IMR-90 (cell line): Measurements from ENCODE around the gene CDHR4. TPM values are rescaled to one million over a fixed set of nuclear protein-coding genes. Genes with fewer than 3 reads are reported as not detected.

Source experiments
- ATAC-seq: fragments of 200-7000 bp; cut with Tn5 transposase; 2 replicates; pipeline ENCODE4 v1.9.1; 2020; ENCODE audit warnings: low read depth, mild to moderate bottlenecking, moderate library complexity
- BruUV-seq: library from RNA; stranded (reverse); fragments of 400-500 nt; replicated peaks from 2 replicates; lab custom pipeline; 2021; lab: Mats Ljungman, UMichigan
- CTCF ChIA-PET: fragments of 300-600 bp; formaldehyde crosslinking; extraction: SDS; loops from one replicate; lab custom pipeline; 2021; ENCODE audit warnings: antibody characterized with exemption; lab: Yijun Ruan, JAX
- POLR2A ChIA-PET: fragments of 300-600 bp; sonication (Branson Sonifier 250); formaldehyde crosslinking; loops from one replicate; lab custom pipeline; 2022; ENCODE audit warnings: antibody characterized with exemption; ENCODE audit not compliant: unreplicated experiment; lab: Charles Lee
- DNase-seq: peaks from one replicate; pipeline ENCODE4 v3.0.0; 2013
- H2AFZ ChIP-seq: replicated peaks from 2 replicates; pipeline ENCODE3; 2013; ENCODE audit warnings: low read length, mild to moderate bottlenecking; ENCODE audit not compliant: poor library complexity
- H2AK5ac ChIP-seq: 2 replicates; pipeline ENCODE4 v1.6.1; 2013; ENCODE audit warnings: low read depth, low read length, inconsistent platforms
- H2AK9ac ChIP-seq: replicated peaks from 2 replicates; pipeline ENCODE3; 2013; ENCODE audit warnings: mild to moderate bottlenecking, low read depth, low read length, moderate library complexity; ENCODE audit not compliant: poor library complexity
- H2BK120ac ChIP-seq: 2 replicates; pipeline ENCODE4 v1.6.1; 2013; ENCODE audit warnings: low read depth, low read length, inconsistent platforms
- H2BK15ac ChIP-seq: 3 replicates; pipeline ENCODE4 v1.6.1; 2013; ENCODE audit warnings: low read depth, low read length, inconsistent platforms
- H2BK20ac ChIP-seq: 2 replicates; pipeline ENCODE4 v1.6.1; 2013; ENCODE audit warnings: low read depth, mild to moderate bottlenecking, inconsistent platforms, low read length, moderate library complexity
- H2BK5ac ChIP-seq: 2 replicates; pipeline ENCODE4 v1.6.1; 2013; ENCODE audit warnings: mild to moderate bottlenecking, low read depth, low read length, inconsistent platforms; ENCODE audit not compliant: poor library complexity, severe bottlenecking
- H3K14ac ChIP-seq: replicated peaks from 2 replicates; pipeline ENCODE4 v1.6.1; 2013; ENCODE audit warnings: low read depth, low read length, inconsistent platforms
- H3K18ac ChIP-seq: 2 replicates; pipeline ENCODE4 v1.6.1; 2013; ENCODE audit warnings: low read depth, low read length, control low read depth
- H3K23ac ChIP-seq: 2 replicates; pipeline ENCODE4 v1.6.1; 2013; ENCODE audit warnings: low read depth, low read length, inconsistent platforms
- H3K27ac ChIP-seq: 2 replicates; pipeline ENCODE4 v1.5.1; 2013; ENCODE audit warnings: mild to moderate bottlenecking, control low read depth, low read length; ENCODE audit not compliant: insufficient read depth
- H3K27me3 ChIP-seq: 2 replicates; pipeline ENCODE4 v1.6.1; 2013; ENCODE audit warnings: low read length; ENCODE audit not compliant: control insufficient read depth, insufficient read depth
- H3K36me3 ChIP-seq: 2 replicates; pipeline ENCODE4 v1.6.1; 2013; ENCODE audit warnings: low read length, mixed read lengths; ENCODE audit not compliant: control insufficient read depth, insufficient read depth
- H3K4ac ChIP-seq: 2 replicates; pipeline ENCODE4 v1.6.1; 2013; ENCODE audit warnings: low read depth, low read length, inconsistent platforms
- H3K4me1 ChIP-seq: 2 replicates; pipeline ENCODE4 v1.6.1; 2013; ENCODE audit warnings: low read length, mixed read lengths; ENCODE audit not compliant: control insufficient read depth, insufficient read depth
- H3K4me2 ChIP-seq: 2 replicates; pipeline ENCODE4 v1.6.1; 2013; ENCODE audit warnings: low read depth, mild to moderate bottlenecking, control low read depth, low read length, moderate library complexity
- H3K4me3 ChIP-seq: 2 replicates; pipeline ENCODE4 v1.5.1; 2013; ENCODE audit warnings: low read depth, mild to moderate bottlenecking, control low read depth, low read length, moderate library complexity; ENCODE audit not compliant: insufficient read depth
- H3K56ac ChIP-seq: 2 replicates; pipeline ENCODE4 v1.6.1; 2013; ENCODE audit warnings: low read length, inconsistent platforms; ENCODE audit not compliant: insufficient read depth; ENCODE audit errors: extremely low read depth
- H3K79me1 ChIP-seq, 2 experiments: 2 replicates each; pipeline ENCODE4 v1.6.1; 2013; ENCODE audit warnings: low read length in 2 of 2, inconsistent platforms in 1 of 2, low read depth in 1 of 2
- H3K9ac ChIP-seq: 2 replicates; pipeline ENCODE4 v1.6.1; 2013; ENCODE audit warnings: low read depth, low read length, control low read depth
- H3K9me1 ChIP-seq: 2 replicates; pipeline ENCODE4 v1.6.1; 2013; ENCODE audit warnings: low read length, inconsistent platforms; ENCODE audit not compliant: insufficient read depth
- H3K9me3 ChIP-seq: 2 replicates; pipeline ENCODE4 v1.6.1; 2013; ENCODE audit warnings: low read length; ENCODE audit not compliant: control insufficient read depth, insufficient read depth
- H4K20me1 ChIP-seq: 2 replicates; pipeline ENCODE4 v1.6.1; 2013; ENCODE audit warnings: low read length, inconsistent platforms; ENCODE audit not compliant: insufficient read depth
- H4K5ac ChIP-seq: 2 replicates; pipeline ENCODE4 v1.6.1; 2013; ENCODE audit warnings: mild to moderate bottlenecking, low read depth, low read length, control low read depth
- H4K8ac ChIP-seq, 2 experiments: 2 replicates each; pipeline ENCODE4 v1.6.1; 2013; ENCODE audit warnings: low read depth in 2 of 2, low read length in 2 of 2, control low read depth in 1 of 2, inconsistent platforms in 1 of 2
- H4K91ac ChIP-seq: 2 replicates; pipeline ENCODE4 v1.6.1; 2013; ENCODE audit warnings: low read depth, low read length, inconsistent platforms; ENCODE audit not compliant: insufficient read depth
- CEBPB ChIP-seq: IDR thresholded peaks from 2 replicates; pipeline ENCODE4 v1.6.1; 2012; ENCODE audit warnings: low read depth, low read length, improper control_type of control experiment
- CHD1 ChIP-seq: IDR thresholded peaks from 2 replicates; pipeline ENCODE4 v1.6.1; 2012; ENCODE audit warnings: low read depth, low read length, improper control_type of control experiment
- FOS ChIP-seq: fragments of 150-350 bp; IDR thresholded peaks from 2 replicates; pipeline ENCODE4 v1.6.1; 2016; ENCODE audit warnings: low read depth, low read length
- MAFK ChIP-seq: IDR thresholded peaks from 2 replicates; pipeline ENCODE4 v1.6.1; 2012; ENCODE audit warnings: low read depth, low read length, improper control_type of control experiment
- MXI1 ChIP-seq: IDR thresholded peaks from 2 replicates; pipeline ENCODE4 v1.6.1; 2012; ENCODE audit warnings: low read depth, mild to moderate bottlenecking, low read length, moderate library complexity, borderline replicate concordance
- NFE2L2 ChIP-seq: fragments of 150-350 bp; IDR thresholded peaks from 2 replicates; pipeline ENCODE4 v1.6.1; 2016; ENCODE audit warnings: low read depth, mild to moderate bottlenecking, low read length
- POLR2A ChIP-seq: IDR thresholded peaks from 2 replicates; pipeline ENCODE4 v1.6.1; 2012; ENCODE audit warnings: mild to moderate bottlenecking, low read depth, low read length
- RAD21 ChIP-seq: IDR thresholded peaks from 2 replicates; pipeline ENCODE4 v1.6.1; 2012; ENCODE audit warnings: low read length, improper control_type of control experiment
- RFX5 ChIP-seq: IDR thresholded peaks from 2 replicates; pipeline ENCODE4 v1.8.0; 2012; ENCODE audit warnings: low read depth, mild to moderate bottlenecking, low read length, moderate library complexity
- whole genome bisulfite sequencing, 2 experiments: methylation state at CpG; one replicate each; pipeline versions ENCODE4 v1.1.5 to v1.1.7; 2013; ENCODE audit warnings: missing lambda C conversion rate in 2 of 2; ENCODE audit not compliant: insufficient read length in 1 of 2; ENCODE audit errors: extremely low coverage in 2 of 2; 5-methylcytosine and 5-hydroxymethylcytosine counted together
- dilution Hi-C: fragments of 300-500 bp; cut with HindIII; formaldehyde crosslinking; loops from one replicate; pipeline ENCODE4 v1.14.3; 2018; ENCODE audit warnings: low sequenced_read_pairs; ENCODE audit not compliant: unreplicated experiment
- in situ Hi-C: fragments of 300-500 bp; cut with MboI; formaldehyde crosslinking; loops from 3 replicates; pipeline ENCODE4 v1.14.3; 2019; ENCODE audit warnings: low sequenced_read_pairs, inconsistent platforms, mixed read lengths
- intact Hi-C: fragments of 100-400 bp; cut with micrococcal nuclease; formaldehyde crosslinking; loops from 2 replicates; pipeline ENCODE4 v1.10.0; 2022
- polyA plus RNA-seq, 3 experiments: library from polyadenylated mRNA; depleted of rRNA; stranded (reverse); fragments of >200 nt; gene quantifications; 2 replicates each; pipeline ENCODE4 v1.2.3, GENCODE V29; 2012; ENCODE audit warnings: low replicate concordance in 1 of 3
- total RNA-seq: library from RNA; depleted of rRNA; stranded (reverse); fragments of >200 nt; gene quantifications from 2 replicates; pipeline ENCODE4 v1.2.3, GENCODE V29; 2012
- TF ChIP-seq, protein P1 (sequence below): conservative IDR thresholded peaks from 2 replicates; pipeline ENCODE4 v1.5.1; 2012; ENCODE audit warnings: mild to moderate bottlenecking, low read depth, low read length, improper control_type of control experiment

CDHR4 gene
- total and polyA plus RNA-seq, 2 of the 4 experiments (the other 2 are of a cell fraction), result not detected

DNA sequence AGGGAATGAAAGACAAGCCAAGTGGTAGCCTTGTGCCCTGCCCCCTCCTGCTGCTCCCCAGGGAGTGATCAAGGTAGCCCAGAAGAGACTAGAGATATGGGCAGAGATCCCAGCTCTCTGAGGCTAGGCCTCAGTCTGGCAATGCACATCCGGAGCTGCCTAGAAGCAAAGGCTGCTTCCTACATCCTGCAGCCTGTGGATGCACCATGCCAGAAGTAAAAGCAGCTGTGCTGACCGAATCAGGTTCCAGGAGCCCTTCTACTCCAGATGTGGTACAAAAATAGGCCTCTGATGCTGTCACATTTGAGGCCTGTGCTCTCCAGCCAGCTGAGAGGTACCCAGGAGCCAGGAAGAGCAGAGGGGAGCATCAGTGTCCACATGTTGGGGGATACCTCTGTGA is 40.7 kb upstream of the CDHR4 start:
- Histone ChIP-seq H3K4ac (no peak overlapping the region), H3K4me2 (no peak overlapping the region), H3K4me1 (no peaks in the 10 kb centered on the region; the same call in 1 of the 2 replicates), H2AK5ac (no peak overlapping the region), H4K8ac (no peak overlapping the region), H2BK5ac (no peak overlapping the region), H4K20me1 (no peaks in the 10 kb centered on the region), H3K9me1 (peaks cover 3% of the 10 kb centered on the region; the same call in 1 of the 2 replicates), H2BK15ac (no peak overlapping the region), H3K36me3 (peaks cover 3% of the 10 kb centered on the region), H3K56ac (no peak overlapping the region), H3K27me3 (no peaks in the 10 kb centered on the region), H2AFZ (peak overlapping the region; percentile 2), H2BK20ac (no peak overlapping the region), H3K79me1 (no peaks in the 10 kb centered on the region), H3K9ac (no peak overlapping the region), H2BK120ac (no peak overlapping the region), H4K91ac (no peak overlapping the region), H3K23ac (no peak overlapping the region), H2AK9ac (no peak overlapping the region), H3K4me3 (no peak overlapping the region), H3K18ac (no peak overlapping the region), H3K27ac (no peak overlapping the region), H4K5ac (no peak overlapping the region), H3K14ac (no peak overlapping the region), H3K9me3 (no peaks in the 10 kb centered on the region)
- ATAC-seq (no peak), DNase-seq (no peak)
- ChIA-PET CTCF (interaction anchor here (1.8 to 4.4 kb wide), 4 partner anchors 17 to 138 kb away, joined by 9 to 33 read pairs (median 12); partner anchors contain the start of genes AMIGO3 and INKA1), POLR2A (no interaction called here)
- intact Hi-C loops, result loop anchor here (5.0 kb wide), 1 partner anchor 67 kb away; no protein-coding TSS in a partner anchor
- dilution Hi-C loops, result no loop called here
- TF ChIP-seq MXI1 (no peak), RFX5 (no peak), RAD21 (no peak), CHD1 (no peak), MAFK (no peak), NFE2L2 (no peak), FOS (no peak), CEBPB (no peak), POLR2A (no peak)
- TF ChIP-seq, protein P1, sequence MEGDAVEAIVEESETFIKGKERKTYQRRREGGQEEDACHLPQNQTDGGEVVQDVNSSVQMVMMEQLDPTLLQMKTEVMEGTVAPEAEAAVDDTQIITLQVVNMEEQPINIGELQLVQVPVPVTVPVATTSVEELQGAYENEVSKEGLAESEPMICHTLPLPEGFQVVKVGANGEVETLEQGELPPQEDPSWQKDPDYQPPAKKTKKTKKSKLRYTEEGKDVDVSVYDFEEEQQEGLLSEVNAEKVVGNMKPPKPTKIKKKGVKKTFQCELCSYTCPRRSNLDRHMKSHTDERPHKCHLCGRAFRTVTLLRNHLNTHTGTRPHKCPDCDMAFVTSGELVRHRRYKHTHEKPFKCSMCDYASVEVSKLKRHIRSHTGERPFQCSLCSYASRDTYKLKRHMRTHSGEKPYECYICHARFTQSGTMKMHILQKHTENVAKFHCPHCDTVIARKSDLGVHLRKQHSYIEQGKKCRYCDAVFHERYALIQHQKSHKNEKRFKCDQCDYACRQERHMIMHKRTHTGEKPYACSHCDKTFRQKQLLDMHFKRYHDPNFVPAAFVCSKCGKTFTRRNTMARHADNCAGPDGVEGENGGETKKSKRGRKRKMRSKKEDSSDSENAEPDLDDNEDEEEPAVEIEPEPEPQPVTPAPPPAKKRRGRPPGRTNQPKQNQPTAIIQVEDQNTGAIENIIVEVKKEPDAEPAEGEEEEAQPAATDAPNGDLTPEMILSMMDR, result no peak
- BruUV-seq, result no TSS peak
- in situ Hi-C loops, result loop anchor here (5.0 kb wide), 1 partner anchor 138 kb away; no protein-coding TSS in a partner anchor
- WGBS, 2 experiments, result 43% methylated on average over 1 of the region's 2 CpGs; no CpG with 5 or more reads in 1 of the 2 experiments
